RWPE1 (cell line): ENCODE data around the gene PTPRC.

ENCODE experiments used
- CTCF ChIA-PET: fragments of 350-600 bp; sonication (Branson Sonifier 250); formaldehyde crosslinking; extraction: SDS; loops from one replicate; lab custom pipeline; 2021; lab: Yijun Ruan, JAX
- POLR2A ChIA-PET: fragments of 400-600 bp; formaldehyde crosslinking; extraction: SDS; loops from one replicate; lab custom pipeline; 2020; ENCODE audit warnings: antibody characterized with exemption; ENCODE audit not compliant: low non-redundant PET; lab: Yijun Ruan, JAX
- DNase-seq: peaks from one replicate; pipeline ENCODE4 v3.0.0; 2012; ENCODE audit warnings: low spot score
- H3K27ac ChIP-seq: fragments of 450-650 bp; 2 replicates; pipeline ENCODE4 v1.5.1; 2017
- CTCF ChIP-seq: fragments of 450-650 bp; conservative IDR thresholded peaks from 2 replicates; pipeline ENCODE4 v1.5.1; 2017; ENCODE audit warnings: low read depth, mild to moderate bottlenecking

PTPRC gene

GRCh38 chr1:198667186-198667585, 28.3 kb downstream of the PTPRC start:
- no peak for TF ChIP-seq CTCF
- H3K27ac ChIP-seq: no peak overlapping the region
- ChIA-PET CTCF (interaction anchor here (0.5 to 1.6 kb wide), 5 partner anchors 15 to 1822 kb away, joined by 3 to 8 read pairs (median 4); no protein-coding TSS in a partner anchor), POLR2A (no interaction called here)
- DNase-seq: no peak

- ChIA-PET POLR2A (no interaction called here), CTCF (interaction anchor here (0.7 to 1.6 kb wide), 3 partner anchors 32 to 1821 kb away, joined by 3 to 5 read pairs (median 4); no protein-coding TSS in a partner anchor)
- no peak for TF ChIP-seq CTCF
Measured at GRCh38 chr1:198667807-198668206, 29.0 kb downstream of the PTPRC start.

GRCh38 chr1:198669023-198669698, 30.3 kb downstream of the PTPRC start:
- peak; percentile 96 for DNase-seq
- ChIA-PET POLR2A (interaction anchor here (1.2 kb wide), 1 partner anchor 13 kb away, joined by 5 read pairs; no protein-coding TSS in a partner anchor), CTCF (no interaction called here)
- no peak for TF ChIP-seq CTCF
- no peak overlapping the region for H3K27ac ChIP-seq

More at GRCh38 chr1:198667807-198668206, 29.0 kb downstream of the PTPRC start:
- DNase-seq: no peak
- H3K27ac ChIP-seq: no peak overlapping the region

- no peak for DNase-seq
- ChIA-PET POLR2A (interaction anchor here (1.2 kb wide), 1 partner anchor 12 kb away, joined by 5 read pairs; no protein-coding TSS in a partner anchor), CTCF (no interaction called here)
- no peak for TF ChIP-seq CTCF
- no peak overlapping the region for H3K27ac ChIP-seq
Measured at GRCh38 chr1:198669771-198670170, 30.9 kb downstream of the PTPRC start.

GRCh38 chr1:198671136-198671535, 32.3 kb downstream of the PTPRC start:
- ChIA-PET POLR2A (no interaction called here), CTCF (interaction anchor here (1.3 kb wide), 1 partner anchor 12 kb away, joined by 5 read pairs; no protein-coding TSS in a partner anchor)
- no peak for DNase-seq
- no peak for TF ChIP-seq CTCF
- H3K27ac ChIP-seq: no peak overlapping the region

GRCh38 chr1:198672124-198672523, 33.3 kb downstream of the PTPRC start:
- peak; percentile 49 for DNase-seq
- ChIA-PET POLR2A (no interaction called here), CTCF (interaction anchor here (0.6 to 1.3 kb wide), 6 partner anchors 11 to 418 kb away, joined by 3 to 8 read pairs (median 6); no protein-coding TSS in a partner anchor)
- no peak for TF ChIP-seq CTCF
- H3K27ac ChIP-seq: no peak overlapping the region
